Vagina (tissue), 2 donors: ENCODE data around the gene PGR.

Source experiments
- POLR2AphosphoS5 ChIP-seq, 2 donors: sonication (generic); formaldehyde crosslinking; IDR thresholded peaks; one replicate each; pipeline ENCODE4 v1.9.0; 2017; ENCODE audit warnings: antibody characterized with exemption in 2 of 2, mild to moderate bottlenecking in 2 of 2, low read depth in 1 of 2; ENCODE audit not compliant: insufficient read depth in 1 of 2
- TF ChIP-seq, protein P1 (sequence below), 3 experiments: fragments of 450-650 bp in 2 of 3; fragments of 200-600 bp in 1 of 3; sonication (generic) in 1 of 3; IDR thresholded peaks; one replicate each; pipeline ENCODE4 v1.5.1; 2017 to 2019; ENCODE audit warnings: antibody characterized with exemption in 3 of 3, mild to moderate bottlenecking in 2 of 3, moderate library complexity in 2 of 3

DNA sequence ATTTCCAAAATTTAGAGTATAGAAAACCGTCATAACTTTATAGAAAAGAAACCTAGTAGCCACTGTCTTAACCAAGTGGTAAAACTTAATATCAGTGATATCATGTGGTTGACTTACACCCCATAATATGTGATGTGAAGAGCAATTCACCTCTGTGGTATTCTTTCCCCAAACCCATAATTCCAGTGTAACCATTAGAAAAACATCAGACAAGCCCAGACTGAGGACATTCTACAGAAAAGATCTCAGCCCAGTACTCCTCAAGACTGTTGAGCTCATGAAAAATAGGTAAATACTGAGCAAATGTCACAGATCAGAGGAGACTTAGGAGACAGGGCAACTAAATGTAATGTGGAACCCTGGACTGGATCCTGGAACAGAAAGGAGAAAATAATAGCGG is 134.6 kb downstream of the PGR start:
- TF ChIP-seq, protein P1, sequence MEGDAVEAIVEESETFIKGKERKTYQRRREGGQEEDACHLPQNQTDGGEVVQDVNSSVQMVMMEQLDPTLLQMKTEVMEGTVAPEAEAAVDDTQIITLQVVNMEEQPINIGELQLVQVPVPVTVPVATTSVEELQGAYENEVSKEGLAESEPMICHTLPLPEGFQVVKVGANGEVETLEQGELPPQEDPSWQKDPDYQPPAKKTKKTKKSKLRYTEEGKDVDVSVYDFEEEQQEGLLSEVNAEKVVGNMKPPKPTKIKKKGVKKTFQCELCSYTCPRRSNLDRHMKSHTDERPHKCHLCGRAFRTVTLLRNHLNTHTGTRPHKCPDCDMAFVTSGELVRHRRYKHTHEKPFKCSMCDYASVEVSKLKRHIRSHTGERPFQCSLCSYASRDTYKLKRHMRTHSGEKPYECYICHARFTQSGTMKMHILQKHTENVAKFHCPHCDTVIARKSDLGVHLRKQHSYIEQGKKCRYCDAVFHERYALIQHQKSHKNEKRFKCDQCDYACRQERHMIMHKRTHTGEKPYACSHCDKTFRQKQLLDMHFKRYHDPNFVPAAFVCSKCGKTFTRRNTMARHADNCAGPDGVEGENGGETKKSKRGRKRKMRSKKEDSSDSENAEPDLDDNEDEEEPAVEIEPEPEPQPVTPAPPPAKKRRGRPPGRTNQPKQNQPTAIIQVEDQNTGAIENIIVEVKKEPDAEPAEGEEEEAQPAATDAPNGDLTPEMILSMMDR (IDR thresholded peaks at IDR 0.05), result no peak
- no peak for TF ChIP-seq POLR2AphosphoS5 (IDR thresholded peaks at IDR 0.05; ENCODE audit: insufficient read depth in 1 of 2, low read depth in 1 of 2)
